HEK293T (cell line): ENCODE results near the gene PGAM2.

Experiments used
- CTCF ChIA-PET: fragments of 350-600 bp; formaldehyde crosslinking; extraction: SDS; loops from one replicate; lab custom pipeline; 2021; ENCODE audit warnings: antibody characterized with exemption, inconsistent platforms; lab: Yijun Ruan, JAX
- POLR2A ChIA-PET: fragments of 350-600 bp; formaldehyde crosslinking; extraction: SDS; loops from one replicate; lab custom pipeline; 2020; ENCODE audit warnings: antibody characterized with exemption, inconsistent platforms; lab: Yijun Ruan, JAX
- DNase-seq: peaks from one replicate; pipeline ENCODE4 v3.0.0; 2012; ENCODE audit warnings: mixed read lengths; ENCODE audit errors: extremely low spot score
- ARNT ChIP-seq: fragments of 450-650 bp; IDR thresholded peaks from 2 replicates; pipeline ENCODE4 v1.6.1; 2017; ENCODE audit warnings: mild to moderate bottlenecking
- BHLHE40 ChIP-seq: fragments of 450-650 bp; IDR thresholded peaks from 2 replicates; pipeline ENCODE4 v1.6.1; 2016; ENCODE audit warnings: mild to moderate bottlenecking, moderate library complexity, borderline replicate concordance
- CTBP1 ChIP-seq: fragments of 450-650 bp; IDR thresholded peaks from 2 replicates; pipeline ENCODE4 v1.6.1; 2016; ENCODE audit warnings: borderline replicate concordance
- ELF4 ChIP-seq: fragments of 450-650 bp; IDR thresholded peaks from 2 replicates; pipeline ENCODE4 v1.6.1; 2017; ENCODE audit warnings: antibody characterized with exemption
- FOXA1 ChIP-seq: fragments of 450-650 bp; IDR thresholded peaks from 2 replicates; pipeline ENCODE4 v1.6.1; 2016; ENCODE audit warnings: mild to moderate bottlenecking
- FOXK2 ChIP-seq: fragments of 450-650 bp; IDR thresholded peaks from 2 replicates; pipeline ENCODE4 v1.6.1; 2016; ENCODE audit warnings: mild to moderate bottlenecking
- FOXM1 ChIP-seq: fragments of 450-650 bp; IDR thresholded peaks from 2 replicates; pipeline ENCODE4 v1.6.1; 2017; ENCODE audit warnings: mild to moderate bottlenecking, borderline replicate concordance
- HDGF ChIP-seq: fragments of 450-650 bp; IDR thresholded peaks from 2 replicates; pipeline ENCODE4 v1.6.1; 2017; ENCODE audit warnings: antibody characterized with exemption, borderline replicate concordance
- L3MBTL2 ChIP-seq: fragments of 450-650 bp; conservative IDR thresholded peaks from 2 replicates; pipeline ENCODE4 v1.6.1; 2016; ENCODE audit warnings: mild to moderate bottlenecking
- LEF1 ChIP-seq: fragments of 450-650 bp; IDR thresholded peaks from 2 replicates; pipeline ENCODE4 v1.6.1; 2017; ENCODE audit warnings: mild to moderate bottlenecking, borderline replicate concordance
- NFRKB ChIP-seq: fragments of 450-650 bp; IDR thresholded peaks from 2 replicates; pipeline ENCODE4 v1.6.1; 2016; ENCODE audit warnings: mild to moderate bottlenecking, moderate library complexity
- SP1 ChIP-seq: fragments of 450-650 bp; IDR thresholded peaks from 2 replicates; pipeline ENCODE4 v1.6.1; 2017
- SUZ12 ChIP-seq: fragments of 450-650 bp; IDR thresholded peaks from 2 replicates; pipeline ENCODE4 v1.6.1; 2016; ENCODE audit warnings: mild to moderate bottlenecking
- TARDBP ChIP-seq: fragments of 450-650 bp; IDR thresholded peaks from 2 replicates; pipeline ENCODE4 v1.6.1; 2016
- ZNF384 ChIP-seq: fragments of 450-650 bp; IDR thresholded peaks from 2 replicates; pipeline ENCODE4 v1.6.1; 2016
- TF ChIP-seq, protein P1 (sequence below): fragments of 450-650 bp; IDR thresholded peaks from 2 replicates; pipeline ENCODE4 v1.6.1; 2016

PGAM2 gene

DNA sequence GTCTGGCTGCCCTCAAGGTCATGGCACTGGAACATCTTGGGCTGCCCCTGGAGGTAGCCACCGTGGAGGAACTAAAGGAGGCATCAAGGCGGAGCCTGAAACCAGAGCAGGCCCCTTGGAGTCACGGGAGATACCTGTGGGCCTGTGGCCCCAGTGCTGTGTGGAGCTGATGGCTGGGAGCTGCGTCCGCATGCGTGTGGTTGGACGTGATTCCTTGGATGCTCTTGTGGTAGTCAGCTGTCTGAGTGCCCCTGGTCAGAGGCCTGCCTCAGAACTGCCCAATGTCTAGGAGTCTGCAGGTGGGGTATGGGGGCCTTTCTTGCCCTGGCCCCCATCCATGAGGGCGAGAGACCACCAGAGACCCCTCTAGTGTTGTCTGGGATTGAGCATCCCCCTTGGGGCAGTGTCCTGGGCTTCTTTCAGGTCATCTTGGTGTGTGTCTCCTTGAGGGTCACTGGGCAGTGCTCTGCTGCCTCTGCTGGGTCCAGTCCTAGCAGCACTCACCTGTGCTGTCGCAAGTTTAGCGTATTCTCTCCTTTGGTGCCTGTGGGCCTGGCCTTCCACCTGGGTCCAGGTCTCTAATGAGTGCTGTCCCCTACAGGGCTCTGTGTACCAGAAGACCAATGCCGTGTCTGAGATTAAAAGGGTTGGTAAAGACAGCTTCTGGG, 8.1 kb downstream of the PGAM2 start:
- TF ChIP-seq FOXM1 (no peak), FOXK2 (no peak), LEF1 (no peak), ZNF384 (no peak), SUZ12 (no peak), FOXA1 (no peak), ARNT (no peak), TARDBP (no peak)
- TF ChIP-seq, protein P1, sequence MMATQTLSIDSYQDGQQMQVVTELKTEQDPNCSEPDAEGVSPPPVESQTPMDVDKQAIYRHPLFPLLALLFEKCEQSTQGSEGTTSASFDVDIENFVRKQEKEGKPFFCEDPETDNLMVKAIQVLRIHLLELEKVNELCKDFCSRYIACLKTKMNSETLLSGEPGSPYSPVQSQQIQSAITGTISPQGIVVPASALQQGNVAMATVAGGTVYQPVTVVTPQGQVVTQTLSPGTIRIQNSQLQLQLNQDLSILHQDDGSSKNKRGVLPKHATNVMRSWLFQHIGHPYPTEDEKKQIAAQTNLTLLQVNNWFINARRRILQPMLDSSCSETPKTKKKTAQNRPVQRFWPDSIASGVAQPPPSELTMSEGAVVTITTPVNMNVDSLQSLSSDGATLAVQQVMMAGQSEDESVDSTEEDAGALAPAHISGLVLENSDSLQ, result no peak
- no peak for DNase-seq
- ChIA-PET CTCF (no interaction called here), POLR2A (no interaction called here)

DNA sequence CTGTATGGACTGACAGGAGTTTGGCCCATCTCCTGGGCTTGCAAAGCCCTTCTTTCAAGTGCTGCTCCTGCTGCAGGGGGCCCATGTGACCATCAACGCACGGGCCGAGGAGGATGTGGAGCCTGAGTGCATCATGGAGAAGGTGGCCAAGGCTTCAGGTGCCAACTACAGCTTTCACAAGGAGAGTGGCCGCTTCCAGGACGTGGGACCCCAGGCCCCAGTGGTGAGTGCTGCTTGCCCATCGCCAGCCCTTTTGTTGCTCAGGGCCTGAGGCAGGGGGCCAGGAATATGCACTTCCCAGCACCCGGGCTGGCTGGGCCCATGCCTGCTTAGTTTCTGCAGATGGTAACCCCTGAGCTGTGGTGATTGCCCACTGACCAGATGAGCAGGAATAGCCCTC, 8.7 kb downstream of the PGAM2 start:
- DNase-seq, result no peak
- ChIA-PET POLR2A (no interaction called here), CTCF (no interaction called here)
- TF ChIP-seq, protein P1, result no peak
- TF ChIP-seq FOXA1 (no peak), NFRKB (no peak), L3MBTL2 (no peak), TARDBP (no peak), SUZ12 (no peak), CTBP1 (no peak), SP1 (no peak), ARNT (no peak), ZNF384 (no peak), LEF1 (no peak), HDGF (no peak), ELF4 (no peak)

DNA sequence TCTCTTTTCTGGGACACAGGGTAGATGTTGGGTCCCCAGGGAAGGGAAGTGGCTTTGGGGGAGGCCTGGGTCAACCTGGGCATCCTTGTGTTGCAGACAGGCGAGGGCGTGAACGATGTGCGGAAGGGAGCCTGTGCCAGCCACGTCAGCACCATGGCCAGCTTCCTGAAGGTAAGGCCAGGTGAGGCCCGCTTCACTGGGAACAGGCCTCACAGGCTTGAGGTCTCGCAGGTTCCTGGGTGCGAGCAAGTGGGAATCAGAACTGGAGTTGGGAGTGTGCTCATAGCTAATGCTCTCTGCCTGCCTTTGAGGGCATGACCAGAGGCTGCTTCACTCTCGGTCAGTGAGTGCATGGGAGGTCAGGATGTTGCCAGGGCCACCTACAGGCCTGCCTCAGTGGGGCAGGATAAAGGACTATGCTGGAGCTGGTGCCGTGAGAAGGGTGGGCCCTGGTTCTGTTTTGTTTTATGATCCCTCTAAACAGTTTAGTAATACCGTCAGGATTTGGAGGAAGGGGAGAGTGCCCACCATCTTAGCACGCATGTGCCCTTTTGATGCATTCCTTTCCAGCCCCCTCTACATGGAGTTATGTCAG, 12.5 kb downstream of the PGAM2 start:
- CTCF ChIA-PET, result interaction anchor here (0.7 kb wide), 1 partner anchor 9 kb away, joined by 3 read pairs; no protein-coding TSS in a partner anchor
- DNase-seq, result no peak
- POLR2A ChIA-PET, result interaction anchor here (1.3 kb wide), 1 partner anchor 8 kb away, joined by 5 read pairs; the partner anchor contains the start of gene DBNL
- no peak for TF ChIP-seq FOXM1
- TF ChIP-seq, protein P1, result no peak
- no peak for TF ChIP-seq L3MBTL2
- TF ChIP-seq BHLHE40, result no peak
- no peak for TF ChIP-seq NFRKB
- TF ChIP-seq FOXA1, result no peak
- no peak for TF ChIP-seq ARNT
- no peak for TF ChIP-seq ZNF384
- TF ChIP-seq HDGF, result no peak
- TF ChIP-seq SP1, result no peak
- no peak for TF ChIP-seq TARDBP
- TF ChIP-seq SUZ12, result no peak
- TF ChIP-seq FOXK2, result no peak
- TF ChIP-seq LEF1, result no peak
- TF ChIP-seq CTBP1, result no peak

DNA sequence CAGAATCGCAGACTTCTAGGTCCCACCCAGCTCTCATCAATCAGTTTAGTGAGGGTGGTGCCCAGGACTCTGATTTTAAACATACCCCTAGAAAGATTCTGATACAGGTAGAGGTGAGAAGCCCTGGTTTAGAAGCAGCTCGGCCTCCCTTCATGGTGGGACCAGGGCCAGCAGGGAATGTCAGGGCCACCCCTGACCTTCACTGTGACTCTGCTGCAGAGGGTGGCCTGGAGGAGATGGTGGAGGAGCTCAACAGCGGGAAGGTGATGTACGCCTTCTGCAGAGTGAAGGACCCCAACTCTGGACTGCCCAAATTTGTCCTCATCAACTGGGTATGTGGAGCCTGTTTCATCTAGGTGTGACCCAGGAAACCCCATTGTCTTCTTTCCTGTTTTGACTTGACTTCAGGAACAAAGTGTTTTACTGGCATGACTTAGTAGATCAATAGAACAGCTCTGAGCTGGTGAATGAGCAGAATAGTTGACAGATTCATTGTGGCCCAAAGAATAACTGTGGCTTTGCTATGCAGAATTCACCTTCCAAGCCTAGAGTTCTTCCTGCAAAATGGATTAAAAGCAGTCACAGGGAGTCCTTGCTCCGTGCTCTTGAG, 13.7 kb downstream of the PGAM2 start:
- POLR2A ChIA-PET, result no interaction called here

DNA sequence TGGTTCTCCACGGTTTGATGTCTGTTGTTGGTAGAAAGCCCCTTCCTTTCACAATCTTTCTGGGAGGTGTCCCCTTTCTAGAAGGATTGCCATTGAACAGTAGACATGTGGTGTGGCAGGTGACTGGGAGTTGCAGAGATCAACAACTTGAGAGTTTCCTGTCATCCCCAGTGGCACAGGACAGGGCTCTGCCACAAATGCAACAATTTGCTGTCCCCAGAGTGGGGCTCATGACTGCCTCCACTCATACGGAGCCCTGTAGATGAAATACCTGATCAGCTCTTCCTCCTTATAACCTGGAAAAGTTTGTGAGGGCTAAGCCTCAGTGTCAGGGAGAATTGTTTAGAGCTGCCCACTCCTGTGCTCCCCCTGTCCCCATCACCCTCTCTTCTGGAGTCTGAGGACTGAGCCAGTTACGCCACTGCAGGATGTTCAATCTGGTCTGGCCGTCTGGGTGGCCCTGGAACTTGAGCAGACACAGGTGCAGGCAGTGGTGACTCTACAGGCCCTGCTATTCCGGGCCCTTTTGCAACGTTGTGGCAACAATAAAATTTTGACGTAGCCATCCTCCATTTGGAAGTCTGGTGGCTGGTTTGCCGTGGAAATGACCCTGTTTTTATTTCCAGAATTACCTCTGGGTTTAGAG, 14.3 kb downstream of the PGAM2 start:
- TF ChIP-seq TARDBP (no peak), SUZ12 (no peak), FOXM1 (no peak), SP1 (no peak), FOXA1 (no peak), L3MBTL2 (no peak), ZNF384 (no peak), BHLHE40 (no peak), ELF4 (no peak), LEF1 (no peak), FOXK2 (no peak), ARNT (no peak), NFRKB (no peak), HDGF (no peak)
- TF ChIP-seq, protein P1, result no peak
- POLR2A ChIA-PET, result interaction anchor here (1.3 kb wide), 1 partner anchor 15 kb away, joined by 4 read pairs; no protein-coding TSS in a partner anchor
- CTCF ChIA-PET, result no interaction called here
- DNase-seq, result no peak

More for the DNA sequence above, 13.7 kb downstream of the PGAM2 start:
- DNase-seq, result no peak
- CTCF ChIA-PET, result no interaction called here
- TF ChIP-seq L3MBTL2 (no peak), NFRKB (no peak)
- TF ChIP-seq, protein P1, result no peak
